Fibroblast of skin of left quadriceps (primary cell): ENCODE data around the gene ACSS1.

Experiments
- DNase-seq, 2 experiments: peaks; one replicate each; pipeline ENCODE4 v3.0.0-alpha.2; 2013; ENCODE audit warnings: low read depth in 2 of 2

Gene ACSS1

GRCh38 chr20:24993337-24994185 lies 64.4 kb downstream of the ACSS1 start:
- peak; percentile 33 to 34 for DNase-seq

- peak; percentile 77 to 80 for DNase-seq
These were observed 65.3 kb downstream of the ACSS1 start, which contains the start of gene APMAP for GRCh38 chr20:24992487-24993205. Gene APMAP (minus strand): TSS chr20:24992751. CDS start chr20:24992688, 63 bp downstream.

- no peak for DNase-seq
These were observed 65.9 kb downstream of the ACSS1 start for GRCh38 chr20:24991897-24992486.

GRCh38 chr20:24990810-24991252 lies 67.1 kb downstream of the ACSS1 start:
- DNase-seq = no peak

- no peak for DNase-seq
These were observed 68.8 kb downstream of the ACSS1 start for GRCh38 chr20:24989162-24989561.

- DNase-seq = no peak
These were observed 69.8 kb downstream of the ACSS1 start for GRCh38 chr20:24987873-24988835.

GRCh38 chr20:24987244-24987643 lies 70.7 kb downstream of the ACSS1 start:
- no peak for DNase-seq

GRCh38 chr20:24986436-24987015 lies 71.4 kb downstream of the ACSS1 start:
- DNase-seq = no peak

GRCh38 chr20:24985802-24986201 lies 72.1 kb downstream of the ACSS1 start:
- DNase-seq = no peak

GRCh38 chr20:24984961-24985640 lies 72.8 kb downstream of the ACSS1 start:
- DNase-seq = no peak

GRCh38 chr20:24983896-24984295 lies 74.0 kb downstream of the ACSS1 start:
- DNase-seq = no peak

- DNase-seq = no peak
These were observed 76.1 kb downstream of the ACSS1 start for GRCh38 chr20:24981790-24982189.

- no peak for DNase-seq
These were observed 76.7 kb downstream of the ACSS1 start for GRCh38 chr20:24981282-24981681.

- DNase-seq = no peak
These were observed 77.5 kb downstream of the ACSS1 start for GRCh38 chr20:24980291-24981053.

- DNase-seq = no peak
These were observed 78.6 kb downstream of the ACSS1 start for GRCh38 chr20:24979036-24979960.

- DNase-seq = no peak
These were observed 79.4 kb downstream of the ACSS1 start for GRCh38 chr20:24978513-24978912.

GRCh38 chr20:24977797-24978196 lies 80.1 kb downstream of the ACSS1 start:
- DNase-seq = no peak

GRCh38 chr20:24977336-24977735 lies 80.6 kb downstream of the ACSS1 start:
- DNase-seq = no peak
